ENCODE results near the gene EXOC3L2. TPM values are rescaled to one million over a fixed set of nuclear protein-coding genes. Genes with fewer than 3 reads are reported as not detected.

Gene EXOC3L2
- total RNA-seq, 5 donors from 2014 or later (not counting 1 experiment from before 2014, with no cell fraction given) = not detected

DNA sequence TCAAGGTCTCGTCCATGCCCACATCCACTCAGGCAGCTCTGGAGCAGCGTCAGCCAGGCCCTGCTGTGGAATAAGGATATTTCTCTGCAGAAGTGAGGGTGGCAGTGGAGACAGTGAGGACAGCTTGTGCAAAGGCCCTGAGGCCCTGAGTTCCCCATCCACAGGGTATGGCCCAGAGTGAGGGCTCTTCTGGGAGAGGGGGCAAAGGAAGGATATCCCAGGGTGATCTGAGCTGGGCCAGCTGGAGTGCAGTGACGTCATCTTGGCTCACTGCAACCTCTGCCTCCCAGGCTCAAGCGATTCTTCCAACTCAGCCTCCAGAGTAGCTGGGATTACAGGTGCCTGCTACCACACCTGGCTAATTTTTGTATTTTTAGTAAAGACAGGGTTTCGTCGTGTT lies 17.4 kb upstream of the EXOC3L2 start:
- WGBS (ENCODE audit: insufficient coverage) = 92% methylated on average over 3 of the region's 6 CpGs
- POLR2A ChIA-PET = no interaction called here
- no peaks in the 10 kb centered on the region for H3K27me3 Mint-ChIP-seq
- H3K36me3 Mint-ChIP-seq = peaks cover 17% of the 10 kb centered on the region
- ATAC-seq (replicated peaks in 1 of 4) (no peak), DNase-seq (no peak)
- H3K4me3 Mint-ChIP-seq = no peak overlapping the region
- Histone ChIP-seq H3K9me3 (no peaks in the 10 kb centered on the region), H3K36me3 (ENCODE audit: control insufficient read depth in 2 of 2, extremely low read depth in 1 of 2, insufficient read depth in 1 of 2, low read length in 1 of 2) (peaks cover 8 to 16% of the 10 kb centered on the region in 2 donors), H3K27me3 (replicated peaks in 1 of 2; ENCODE audit: control insufficient read depth in 2 of 2, extremely low read depth in 1 of 2, insufficient read depth in 2 of 2, low read length in 1 of 2) (no peaks in the 10 kb centered on the region), H3K4me3 (ENCODE audit: control insufficient read depth in 1 of 2, extremely low read depth in 1 of 2, low read length in 1 of 2) (no peak overlapping the region), H3K27ac (ENCODE audit: low read length) (no peak overlapping the region), H3K4me1 (ENCODE audit: control insufficient read depth in 1 of 2, extremely low read depth in 1 of 2, insufficient read depth in 2 of 2, low read length in 2 of 2) (no peaks in the 10 kb centered on the region)
- no peaks in the 10 kb centered on the region for H3K4me1 Mint-ChIP-seq
- CTCF ChIA-PET = no interaction called here
- H3K27ac Mint-ChIP-seq = no peak overlapping the region
- no peaks in the 10 kb centered on the region for H3K9me3 Mint-ChIP-seq

DNA sequence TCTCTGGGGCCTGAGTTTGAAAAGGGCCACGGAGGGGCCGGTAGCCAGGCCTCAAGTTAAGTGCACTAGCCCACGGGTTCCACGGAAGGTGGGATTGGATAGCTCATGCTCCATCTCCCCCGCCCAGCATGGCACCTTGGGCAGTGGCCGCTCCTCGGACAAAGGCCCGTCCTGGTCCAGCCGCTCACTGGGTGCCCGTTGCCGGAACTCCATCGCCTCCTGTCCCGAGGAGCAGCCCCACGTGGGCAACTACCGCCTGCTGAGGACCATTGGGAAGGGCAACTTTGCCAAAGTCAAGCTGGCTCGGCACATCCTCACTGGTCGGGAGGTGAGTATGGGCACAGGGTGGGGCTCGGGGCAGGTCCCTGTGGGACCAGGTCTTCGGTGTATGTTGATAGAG lies 13.7 kb upstream of the EXOC3L2 start:
- peaks cover 7% of the 10 kb centered on the region for H3K36me3 Mint-ChIP-seq
- CTCF ChIA-PET = no interaction called here
- WGBS (ENCODE audit: insufficient coverage) = 97% methylated on average over 19 of the region's 19 CpGs

DNA sequence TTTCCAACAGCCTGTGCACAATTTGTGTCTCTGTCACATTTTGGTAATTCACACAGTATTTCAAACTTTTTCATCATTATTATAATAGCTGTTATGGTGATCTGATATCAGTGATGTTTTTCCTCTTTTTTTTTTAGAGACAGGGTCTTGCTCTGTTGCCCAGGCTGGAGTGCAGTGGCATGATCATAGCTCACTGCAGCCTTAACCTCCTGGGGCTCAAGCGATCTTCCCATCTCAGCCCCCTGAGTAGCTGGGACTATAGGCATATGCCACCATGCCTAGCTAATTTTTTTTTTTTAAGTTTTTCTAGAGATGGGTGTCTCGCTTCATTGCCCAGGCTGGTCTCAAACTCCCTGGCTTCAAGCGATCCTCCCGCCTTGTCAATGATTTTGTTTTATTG lies 11.6 kb upstream of the EXOC3L2 start:
- ChIA-PET CTCF (no interaction called here), POLR2A (no interaction called here)
- H3K27ac ChIP-seq (ENCODE audit: low read length) = no peak overlapping the region
- no peak for DNase-seq
- Mint-ChIP-seq H3K4me3 (no peak overlapping the region), H3K9me3 (no peaks in the 10 kb centered on the region), H3K27ac (no peak overlapping the region), H3K36me3 (peaks cover 5% of the 10 kb centered on the region), H3K27me3 (no peaks in the 10 kb centered on the region), H3K4me1 (peaks cover 31 to 40% (median 37%) of the 10 kb centered on the region in 3 donors)
- no peak for ATAC-seq (replicated peaks in 1 of 4)
- no CpG with 5 or more reads among the region's 4 CpGs for WGBS (ENCODE audit: insufficient coverage)
- no peaks in the 10 kb centered on the region for H3K27me3 ChIP-seq (replicated peaks in 1 of 2; ENCODE audit: control insufficient read depth in 2 of 2, extremely low read depth in 1 of 2, insufficient read depth in 2 of 2, low read length in 1 of 2)
- H3K4me1 ChIP-seq (ENCODE audit: control insufficient read depth in 1 of 2, extremely low read depth in 1 of 2, insufficient read depth in 2 of 2, low read length in 2 of 2) = peaks cover 7 to 34% of the 10 kb centered on the region in 2 experiments
- H3K36me3 ChIP-seq (ENCODE audit: control insufficient read depth in 2 of 2, extremely low read depth in 1 of 2, insufficient read depth in 1 of 2, low read length in 1 of 2) = no peaks in the 10 kb centered on the region
- no peak overlapping the region for H3K4me3 ChIP-seq (ENCODE audit: control insufficient read depth in 1 of 2, extremely low read depth in 1 of 2, low read length in 1 of 2)
- no peaks in the 10 kb centered on the region for H3K9me3 ChIP-seq

More for the DNA sequence above, 13.7 kb upstream of the EXOC3L2 start:
- H3K9me3 ChIP-seq = no peaks in the 10 kb centered on the region
- Mint-ChIP-seq H3K4me3 (no peak overlapping the region), H3K27ac (no peak overlapping the region), H3K27me3 (no peaks in the 10 kb centered on the region), H3K9me3 (no peaks in the 10 kb centered on the region), H3K4me1 (peaks cover 12 to 22% (median 17%) of the 10 kb centered on the region in 3 donors)
- DNase-seq = no peak
- no peak overlapping the region for H3K4me3 ChIP-seq (ENCODE audit: control insufficient read depth in 1 of 2, extremely low read depth in 1 of 2, low read length in 1 of 2)
- peaks cover 0 to 13% of the 10 kb centered on the region in 2 experiments for H3K4me1 ChIP-seq (ENCODE audit: control insufficient read depth in 1 of 2, extremely low read depth in 1 of 2, insufficient read depth in 2 of 2, low read length in 2 of 2)
- H3K27ac ChIP-seq (ENCODE audit: low read length) = no peak overlapping the region
- POLR2A ChIA-PET = no interaction called here
- H3K36me3 ChIP-seq (ENCODE audit: control insufficient read depth in 2 of 2, extremely low read depth in 1 of 2, insufficient read depth in 1 of 2, low read length in 1 of 2) = peaks cover 2 to 4% of the 10 kb centered on the region in 2 donors
- no peak for ATAC-seq (replicated peaks in 1 of 4)
- H3K27me3 ChIP-seq (replicated peaks in 1 of 2; ENCODE audit: control insufficient read depth in 2 of 2, extremely low read depth in 1 of 2, insufficient read depth in 2 of 2, low read length in 1 of 2) = no peaks in the 10 kb centered on the region

DNA sequence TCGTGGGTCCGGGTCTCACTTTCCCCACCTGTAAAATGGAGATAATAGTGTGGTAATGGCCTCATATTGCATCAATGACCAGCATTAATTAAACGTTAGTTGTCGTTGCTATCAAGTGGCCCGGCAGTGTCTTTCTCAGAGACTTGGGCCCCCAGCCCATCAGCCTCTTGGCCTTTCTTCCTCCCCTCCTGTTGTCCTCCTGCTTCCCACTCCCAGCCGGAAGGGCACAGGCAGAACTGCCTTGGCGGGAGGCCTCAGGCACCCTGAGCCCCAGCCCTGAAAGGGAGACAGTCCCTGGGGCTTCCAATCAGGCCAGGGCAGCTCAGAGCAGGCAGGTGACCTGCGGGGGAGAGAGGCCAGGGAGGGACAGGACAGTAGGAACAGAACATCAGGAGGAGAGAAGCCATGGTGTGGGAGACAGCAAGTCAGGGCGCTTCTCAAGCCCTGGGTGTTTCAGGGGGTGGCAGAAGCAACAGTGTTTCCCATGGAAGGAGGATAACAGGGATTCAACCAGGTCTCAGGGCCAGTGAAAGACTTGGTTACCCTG lies 10.5 kb upstream of the EXOC3L2 start:
- Histone ChIP-seq H3K4me3 (ENCODE audit: control insufficient read depth in 1 of 2, extremely low read depth in 1 of 2, low read length in 1 of 2) (no peak overlapping the region), H3K27me3 (replicated peaks in 1 of 2; ENCODE audit: control insufficient read depth in 2 of 2, extremely low read depth in 1 of 2, insufficient read depth in 2 of 2, low read length in 1 of 2) (no peaks in the 10 kb centered on the region), H3K36me3 (ENCODE audit: control insufficient read depth in 2 of 2, extremely low read depth in 1 of 2, insufficient read depth in 1 of 2, low read length in 1 of 2) (no peaks in the 10 kb centered on the region), H3K9me3 (no peaks in the 10 kb centered on the region), H3K4me1 (ENCODE audit: control insufficient read depth in 1 of 2, extremely low read depth in 1 of 2, insufficient read depth in 2 of 2, low read length in 2 of 2) (peaks cover 8 to 39% of the 10 kb centered on the region in 2 experiments), H3K27ac (ENCODE audit: low read length) (no peak overlapping the region)
- WGBS (ENCODE audit: insufficient coverage) = 97% methylated on average over 6 of the region's 9 CpGs
- H3K27me3 Mint-ChIP-seq = no peaks in the 10 kb centered on the region
- no peak overlapping the region for H3K4me3 Mint-ChIP-seq
- ATAC-seq (replicated peaks in 1 of 4) (no peak), DNase-seq (no peak)
- CTCF ChIA-PET = no interaction called here
- peaks cover under 1% of the 10 kb centered on the region for H3K36me3 Mint-ChIP-seq
- peaks cover 33 to 42% (median 41%) of the 10 kb centered on the region in 3 donors for H3K4me1 Mint-ChIP-seq
- no peak overlapping the region for H3K27ac Mint-ChIP-seq
- no peaks in the 10 kb centered on the region for H3K9me3 Mint-ChIP-seq
- POLR2A ChIA-PET = no interaction called here

DNA sequence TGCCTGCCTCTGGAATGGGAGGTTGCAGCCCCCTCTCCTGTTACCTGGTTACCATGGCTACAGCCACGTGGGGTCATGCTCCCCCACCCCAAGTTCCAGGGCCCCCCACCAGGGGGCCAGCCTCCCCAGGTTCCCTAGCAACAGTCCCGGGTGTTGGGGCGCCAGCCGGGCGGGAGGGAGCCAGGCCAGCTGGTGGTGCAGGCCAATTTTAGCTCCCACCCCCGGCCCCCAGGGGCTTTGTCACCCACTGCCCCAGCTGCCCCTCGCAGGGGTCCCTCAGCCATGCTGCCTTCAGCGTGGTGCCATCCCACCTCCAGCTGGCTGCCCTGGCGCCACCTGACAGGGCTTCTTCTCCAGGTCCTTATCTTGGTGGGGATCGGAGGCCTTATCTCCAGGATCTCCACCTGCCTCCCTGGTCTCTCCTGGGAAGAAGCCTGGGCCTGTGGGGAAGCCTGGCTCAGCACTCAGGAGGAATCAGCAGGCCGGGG lies 8.9 kb upstream of the EXOC3L2 start:
- no peak overlapping the region for H3K27ac Mint-ChIP-seq
- H3K4me3 Mint-ChIP-seq = peak overlapping the region; percentile 78 to 87 (median 82)
- peaks cover 34 to 44% (median 44%) of the 10 kb centered on the region in 3 donors for H3K4me1 Mint-ChIP-seq
- DNase-seq = peak in 3 of 35 experiments; percentile 10 to 33 (median 19)
- no peak overlapping the region for H3K4me3 ChIP-seq (ENCODE audit: control insufficient read depth in 1 of 2, extremely low read depth in 1 of 2, low read length in 1 of 2)
- H3K36me3 ChIP-seq (ENCODE audit: control insufficient read depth in 2 of 2, extremely low read depth in 1 of 2, insufficient read depth in 1 of 2, low read length in 1 of 2) = no peaks in the 10 kb centered on the region
- ATAC-seq (replicated peaks in 1 of 4) = no peak
- WGBS (ENCODE audit: insufficient coverage) = 88% methylated on average over 9 of the region's 11 CpGs
- H3K9me3 ChIP-seq = no peaks in the 10 kb centered on the region
- H3K9me3 Mint-ChIP-seq = no peaks in the 10 kb centered on the region
- ChIA-PET POLR2A (no interaction called here), CTCF (no interaction called here)
- peaks cover 9 to 45% of the 10 kb centered on the region in 2 experiments for H3K4me1 ChIP-seq (ENCODE audit: control insufficient read depth in 1 of 2, extremely low read depth in 1 of 2, insufficient read depth in 2 of 2, low read length in 2 of 2)
- H3K27me3 Mint-ChIP-seq = no peaks in the 10 kb centered on the region
- no peaks in the 10 kb centered on the region for H3K27me3 ChIP-seq (replicated peaks in 1 of 2; ENCODE audit: control insufficient read depth in 2 of 2, extremely low read depth in 1 of 2, insufficient read depth in 2 of 2, low read length in 1 of 2)
- no peaks in the 10 kb centered on the region for H3K36me3 Mint-ChIP-seq
- peak overlapping the region; percentile 44 for H3K27ac ChIP-seq (ENCODE audit: low read length)

DNA sequence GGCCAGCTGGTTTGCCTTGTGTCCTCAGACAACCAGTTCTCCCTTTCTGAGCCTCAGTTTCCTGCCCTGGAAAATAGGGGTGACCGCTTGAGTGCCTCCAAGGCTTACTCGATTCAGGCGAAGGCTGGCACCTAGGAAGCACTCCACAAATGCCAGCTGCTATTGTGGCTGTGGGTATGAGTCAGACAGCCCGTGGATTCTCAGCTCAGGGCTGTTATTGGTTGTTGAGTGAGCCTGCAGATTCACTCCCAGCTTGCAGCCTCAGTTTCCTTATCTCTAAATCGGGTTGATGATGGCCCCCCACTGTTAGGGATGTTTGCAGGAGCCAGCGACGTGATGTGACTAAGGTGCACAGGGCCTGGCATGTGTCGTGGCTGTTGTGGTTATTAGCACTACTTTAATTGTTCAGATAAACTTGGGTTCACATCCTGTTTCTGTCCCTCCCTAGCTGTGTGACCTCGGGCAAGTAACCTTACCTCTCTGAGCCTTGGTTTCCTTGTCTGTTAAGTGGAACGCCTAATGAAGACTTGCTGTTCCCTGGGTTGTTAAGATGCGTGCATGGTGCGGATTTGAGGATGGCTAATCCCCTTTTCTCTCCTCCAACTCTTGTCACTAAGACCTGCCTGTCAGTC lies 8.3 kb upstream of the EXOC3L2 start:
- ChIA-PET CTCF (interaction anchor here in 1 of 2 donors (0.6 kb wide), 1 partner anchor 10 kb away, joined by 4 read pairs; no protein-coding TSS in a partner anchor), POLR2A (no interaction called here)
- 23% methylated on average over 4 of the region's 12 CpGs for WGBS (ENCODE audit: insufficient coverage)
- Histone ChIP-seq H3K4me1 (ENCODE audit: control insufficient read depth in 1 of 2, extremely low read depth in 1 of 2, insufficient read depth in 2 of 2, low read length in 2 of 2) (peaks cover 9 to 51% of the 10 kb centered on the region in 2 experiments), H3K4me3 (ENCODE audit: control insufficient read depth in 1 of 2, extremely low read depth in 1 of 2, low read length in 1 of 2) (peak overlapping the region in 1 of 2 donors; percentile 9), H3K27ac (ENCODE audit: low read length) (peak overlapping the region; percentile 44), H3K27me3 (replicated peaks in 1 of 2; ENCODE audit: control insufficient read depth in 2 of 2, extremely low read depth in 1 of 2, insufficient read depth in 2 of 2, low read length in 1 of 2) (peaks cover 0 to 4% of the 10 kb centered on the region in 2 experiments), H3K36me3 (ENCODE audit: control insufficient read depth in 2 of 2, extremely low read depth in 1 of 2, insufficient read depth in 1 of 2, low read length in 1 of 2) (no peaks in the 10 kb centered on the region), H3K9me3 (no peaks in the 10 kb centered on the region)
- Mint-ChIP-seq H3K36me3 (no peaks in the 10 kb centered on the region), H3K27me3 (no peaks in the 10 kb centered on the region), H3K4me1 (peaks cover 37 to 48% (median 44%) of the 10 kb centered on the region in 3 donors), H3K9me3 (no peaks in the 10 kb centered on the region), H3K27ac (peak overlapping the region in 1 of 2 donors; percentile 25), H3K4me3 (peak overlapping the region; percentile 78 to 87 (median 82))
- no peak for ATAC-seq (replicated peaks in 1 of 4)
- DNase-seq = peak in 1 of 35 experiments; percentile 25

Data from T-cell (primary cell).